ENCODE measurements around the gene SNRK.

Gene SNRK

GRCh38 chr3:43287500-43287873 is 1.1 kb downstream of the SNRK start:
- TF ChIP-seq, protein P1, sequence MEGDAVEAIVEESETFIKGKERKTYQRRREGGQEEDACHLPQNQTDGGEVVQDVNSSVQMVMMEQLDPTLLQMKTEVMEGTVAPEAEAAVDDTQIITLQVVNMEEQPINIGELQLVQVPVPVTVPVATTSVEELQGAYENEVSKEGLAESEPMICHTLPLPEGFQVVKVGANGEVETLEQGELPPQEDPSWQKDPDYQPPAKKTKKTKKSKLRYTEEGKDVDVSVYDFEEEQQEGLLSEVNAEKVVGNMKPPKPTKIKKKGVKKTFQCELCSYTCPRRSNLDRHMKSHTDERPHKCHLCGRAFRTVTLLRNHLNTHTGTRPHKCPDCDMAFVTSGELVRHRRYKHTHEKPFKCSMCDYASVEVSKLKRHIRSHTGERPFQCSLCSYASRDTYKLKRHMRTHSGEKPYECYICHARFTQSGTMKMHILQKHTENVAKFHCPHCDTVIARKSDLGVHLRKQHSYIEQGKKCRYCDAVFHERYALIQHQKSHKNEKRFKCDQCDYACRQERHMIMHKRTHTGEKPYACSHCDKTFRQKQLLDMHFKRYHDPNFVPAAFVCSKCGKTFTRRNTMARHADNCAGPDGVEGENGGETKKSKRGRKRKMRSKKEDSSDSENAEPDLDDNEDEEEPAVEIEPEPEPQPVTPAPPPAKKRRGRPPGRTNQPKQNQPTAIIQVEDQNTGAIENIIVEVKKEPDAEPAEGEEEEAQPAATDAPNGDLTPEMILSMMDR (IDR thresholded peaks at IDR 0.05), result no peak

DNA sequence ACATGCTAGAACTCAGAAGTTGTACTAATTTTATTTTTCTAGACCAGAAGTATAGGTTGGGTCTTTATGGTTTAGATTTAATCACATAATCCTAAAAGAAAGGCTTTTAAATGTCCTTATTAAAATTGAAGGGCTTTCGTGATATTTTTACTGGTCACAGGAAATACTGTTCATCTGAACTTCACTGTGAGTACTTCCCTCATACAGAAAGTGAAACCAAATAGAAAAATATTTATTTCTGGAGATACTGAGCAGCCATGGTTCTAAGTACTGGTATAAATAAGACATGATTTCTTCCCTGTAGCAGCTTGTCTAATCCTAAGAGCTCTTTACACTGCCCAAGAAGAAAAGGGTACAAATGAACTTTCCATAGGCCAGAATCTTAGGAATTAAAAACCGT is 2.0 kb downstream of the SNRK start:
- TF ChIP-seq, protein P1 (IDR thresholded peaks at IDR 0.05), result no peak

DNA sequence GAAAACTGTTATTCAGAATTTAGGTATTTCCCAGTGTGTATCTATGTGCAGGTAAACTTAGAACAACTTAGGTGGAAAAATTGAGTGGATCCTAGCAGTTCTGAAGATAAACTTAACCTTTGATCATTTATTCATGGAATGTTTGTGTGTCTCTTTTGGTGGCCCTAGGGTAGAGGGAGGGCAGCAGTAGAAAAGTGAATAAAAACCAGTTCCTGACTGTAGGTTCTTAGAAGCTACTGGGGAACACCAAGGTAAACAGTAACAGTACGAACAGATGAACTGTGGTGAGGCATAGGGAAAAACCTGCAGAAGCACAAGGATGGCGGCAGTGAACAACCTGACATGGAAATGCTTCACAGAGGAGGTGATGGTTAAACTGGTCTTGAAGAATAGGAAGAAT is 2.5 kb downstream of the SNRK start:
- TF ChIP-seq, protein P1 (IDR thresholded peaks at IDR 0.05), result no peak

- TF ChIP-seq, protein P1 (IDR thresholded peaks at IDR 0.05), result no peak
Measured at GRCh38 chr3:43289401-43289800, 3.1 kb downstream of the SNRK start.

DNA sequence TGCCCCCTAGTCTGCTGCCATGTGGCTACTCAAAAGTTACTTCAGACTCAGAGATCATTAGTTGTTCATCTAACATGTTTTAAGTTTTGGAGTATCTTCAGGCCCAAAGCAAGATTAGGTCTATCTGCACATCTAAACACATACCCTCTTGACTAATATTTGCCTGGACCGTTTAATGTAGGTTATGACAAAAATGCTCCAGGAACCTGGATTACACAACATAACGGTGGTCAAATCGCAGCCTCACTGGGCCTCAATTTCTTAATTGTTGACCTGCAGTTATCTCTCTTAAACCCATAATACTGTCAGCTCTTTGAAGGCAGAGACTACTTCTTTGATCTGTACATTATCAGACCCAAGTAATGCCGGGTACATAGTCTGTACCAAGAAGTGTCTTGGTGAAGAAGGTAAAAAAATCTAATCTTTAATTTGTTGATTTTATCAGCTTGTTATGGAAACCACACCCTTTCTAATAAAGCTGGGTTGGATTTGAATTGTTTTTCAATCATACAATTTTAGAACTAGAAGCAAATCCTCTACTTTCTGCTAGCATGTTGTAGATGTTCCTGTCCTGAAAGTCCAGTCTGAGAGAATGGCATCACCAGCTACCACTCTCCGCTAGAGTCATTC is 3.6 kb downstream of the SNRK start:
- TF ChIP-seq, protein P1 (IDR thresholded peaks at IDR 0.05), result no peak

- TF ChIP-seq, protein P1 (IDR thresholded peaks at IDR 0.05), result no peak
Measured at GRCh38 chr3:43290956-43291355, 4.6 kb downstream of the SNRK start.

GRCh38 chr3:43291546-43291945 is 5.2 kb downstream of the SNRK start:
- TF ChIP-seq, protein P1 (IDR thresholded peaks at IDR 0.05), result no peak

GRCh38 chr3:43294975-43295374 is 8.6 kb downstream of the SNRK start:
- TF ChIP-seq, protein P1 (IDR thresholded peaks at IDR 0.05), result no peak

Measured in LNCAP (cell line).